ENCODE data around the gene MADD.

The MADD gene

DNA sequence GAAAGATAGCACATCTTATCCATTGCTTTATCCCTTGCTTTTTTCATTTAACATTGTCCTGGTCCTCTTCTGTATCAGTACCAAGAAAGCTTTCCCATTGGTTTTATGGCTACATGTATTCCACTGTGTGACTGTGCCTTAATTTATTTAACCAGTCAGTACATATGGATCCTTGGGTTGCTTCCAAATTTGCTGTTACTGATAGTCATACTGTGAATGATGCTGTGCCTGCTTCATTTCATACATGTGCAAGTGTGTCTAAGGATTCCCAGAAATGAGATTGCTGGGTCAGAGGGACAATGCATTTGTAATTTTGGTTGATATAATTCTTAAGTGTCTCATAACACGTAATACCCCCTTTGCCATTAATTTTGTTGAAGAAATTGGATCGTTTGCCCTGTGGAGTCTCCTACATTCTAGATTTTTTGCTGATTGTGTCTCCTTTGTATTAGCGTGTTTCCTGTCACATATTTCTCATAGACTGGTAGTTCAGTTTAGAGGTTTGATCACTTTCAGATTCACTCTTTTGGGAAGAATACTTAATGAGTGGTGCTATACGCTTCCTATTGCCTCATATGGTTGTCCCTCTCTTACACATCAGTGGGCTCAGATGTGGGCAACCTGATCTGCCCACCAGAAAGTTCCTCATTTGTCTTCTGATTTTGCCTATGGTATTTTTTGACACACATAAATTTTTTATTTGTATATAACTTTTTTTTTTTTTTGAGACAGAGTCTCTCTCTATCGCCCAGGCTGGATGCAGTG, 47.3 kb downstream of the MADD start:
- no peak overlapping the region for H3K27ac ChIP-seq (ENCODE audit: low read length)
- H3K36me3 ChIP-seq (ENCODE audit: control insufficient read depth, insufficient read depth, low read length): no peaks in the 10 kb centered on the region; the same call in 1 of the 2 replicates
- H3K4me3 ChIP-seq (ENCODE audit: low read length): no peak overlapping the region
- no peaks in the 10 kb centered on the region for H3K9me3 ChIP-seq (ENCODE audit: control insufficient read depth, insufficient read depth, low read length)
- H3K27me3 ChIP-seq (ENCODE audit: control insufficient read depth, insufficient read depth, low read length): no peaks in the 10 kb centered on the region
- no peaks in the 10 kb centered on the region for H3K4me1 ChIP-seq (ENCODE audit: control insufficient read depth, insufficient read depth, low read length)
- no CpG with 5 or more reads among the region's 5 CpGs for WGBS (ENCODE audit: insufficient coverage, insufficient read length)
- no peak for DNase-seq (ENCODE audit: low read depth, low spot score)

DNA sequence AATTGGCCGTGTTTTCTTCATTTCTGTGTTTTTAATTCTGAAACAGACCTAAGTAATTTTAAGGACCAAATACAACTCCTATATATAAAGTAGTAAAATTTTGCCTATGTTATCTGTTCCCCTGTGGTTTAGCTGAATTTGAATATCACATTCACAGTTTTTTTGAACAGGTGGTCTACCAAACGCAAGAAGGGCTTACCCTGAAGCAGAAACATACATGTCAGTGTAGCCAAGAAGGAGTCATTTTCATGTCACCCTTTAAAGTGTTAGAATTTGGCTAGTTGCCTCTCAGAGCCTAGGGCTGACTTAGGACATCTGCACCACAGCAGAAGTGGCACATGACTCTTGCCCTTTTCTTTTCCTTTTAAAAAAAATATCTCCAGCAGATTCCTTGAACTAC, 48.2 kb downstream of the MADD start:
- no peak overlapping the region for H3K27ac ChIP-seq (ENCODE audit: low read length)
- WGBS (ENCODE audit: insufficient coverage, insufficient read length): no CpG with 5 or more reads among the region's 2 CpGs
- H3K36me3 ChIP-seq (ENCODE audit: control insufficient read depth, insufficient read depth, low read length): no peaks in the 10 kb centered on the region; the same call in 1 of the 2 replicates
- no peak overlapping the region for H3K4me3 ChIP-seq (ENCODE audit: low read length)
- no peaks in the 10 kb centered on the region for H3K27me3 ChIP-seq (ENCODE audit: control insufficient read depth, insufficient read depth, low read length)
- H3K9me3 ChIP-seq (ENCODE audit: control insufficient read depth, insufficient read depth, low read length): no peaks in the 10 kb centered on the region
- H3K4me1 ChIP-seq (ENCODE audit: control insufficient read depth, insufficient read depth, low read length): no peaks in the 10 kb centered on the region
- no peak for DNase-seq (ENCODE audit: low read depth, low spot score)

DNA sequence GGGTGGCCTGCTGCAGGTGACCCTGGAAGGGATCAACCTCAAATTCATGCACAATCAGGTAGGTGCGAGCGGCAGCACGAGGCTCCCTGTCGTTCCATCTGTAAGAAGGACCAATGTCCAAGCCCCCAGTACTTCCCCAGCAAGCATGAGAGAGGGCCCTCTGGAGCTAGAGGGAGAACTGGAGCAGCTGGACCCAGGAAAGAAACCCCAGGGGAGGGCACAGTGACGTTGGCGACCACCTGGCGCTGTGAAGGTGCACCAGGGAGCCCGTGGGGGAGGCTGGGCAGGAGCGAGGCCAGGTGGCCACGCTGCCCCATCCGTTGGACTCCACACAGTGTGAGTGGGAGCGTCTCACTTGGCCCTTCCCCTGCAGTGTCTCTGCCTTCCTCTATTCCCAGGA, 54.6 kb downstream of the MADD start:
- Histone ChIP-seq H3K27ac (ENCODE audit: low read length) (no peak overlapping the region), H3K9me3 (ENCODE audit: control insufficient read depth, insufficient read depth, low read length) (no peaks in the 10 kb centered on the region), H3K36me3 (ENCODE audit: control insufficient read depth, insufficient read depth, low read length) (peaks cover 11% of the 10 kb centered on the region), H3K27me3 (ENCODE audit: control insufficient read depth, insufficient read depth, low read length) (no peaks in the 10 kb centered on the region), H3K4me1 (ENCODE audit: control insufficient read depth, insufficient read depth, low read length) (no peaks in the 10 kb centered on the region), H3K4me3 (ENCODE audit: low read length) (no peak overlapping the region)
- no peak for DNase-seq (ENCODE audit: low read depth, low spot score)
- no CpG with 5 or more reads among the region's 12 CpGs for WGBS (ENCODE audit: insufficient coverage, insufficient read length)

DNA sequence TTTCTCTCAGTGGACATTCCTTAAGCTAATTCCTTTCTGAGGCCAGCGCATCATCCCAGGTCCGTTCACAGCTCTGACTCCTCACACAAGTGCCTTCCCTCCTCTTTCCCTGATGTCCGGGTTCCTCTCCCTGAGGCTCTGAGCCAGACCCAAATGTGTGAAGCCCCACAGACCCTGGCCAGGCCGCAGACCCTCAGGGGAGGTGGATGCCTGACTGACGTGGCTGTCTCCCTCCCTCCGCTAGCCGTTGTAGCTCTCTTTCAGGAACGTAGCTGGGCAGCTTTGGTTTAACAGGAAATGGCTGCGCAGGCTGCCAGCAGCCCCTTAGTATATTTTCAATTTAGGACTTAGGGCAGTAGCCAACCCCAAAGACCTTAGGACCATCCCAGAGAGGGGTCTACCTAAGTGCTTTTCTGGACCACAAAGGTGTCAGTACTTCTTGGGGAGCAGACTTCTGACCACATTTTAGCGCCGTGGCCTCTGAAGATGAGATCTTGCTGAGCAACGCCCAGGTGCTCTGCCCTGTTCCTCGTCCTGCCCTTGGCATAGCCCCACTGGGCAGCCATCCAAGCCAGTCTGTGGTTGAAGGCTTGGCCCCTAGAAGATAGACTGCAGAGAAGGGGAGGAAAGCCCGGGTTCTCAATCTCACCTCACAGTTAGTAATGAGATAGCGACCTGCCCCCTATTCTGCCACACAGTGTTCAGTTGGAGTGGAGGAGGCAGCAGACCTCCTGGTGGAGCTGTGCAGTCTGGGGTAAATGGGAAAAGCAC, 55.5 kb downstream of the MADD start:
- no peak for DNase-seq (ENCODE audit: low read depth, low spot score)
- Histone ChIP-seq H3K4me3 (ENCODE audit: low read length) (no peak overlapping the region), H3K27ac (ENCODE audit: low read length) (no peak overlapping the region), H3K9me3 (ENCODE audit: control insufficient read depth, insufficient read depth, low read length) (no peaks in the 10 kb centered on the region), H3K27me3 (ENCODE audit: control insufficient read depth, insufficient read depth, low read length) (no peaks in the 10 kb centered on the region), H3K36me3 (ENCODE audit: control insufficient read depth, insufficient read depth, low read length) (peaks cover 13% of the 10 kb centered on the region), H3K4me1 (ENCODE audit: control insufficient read depth, insufficient read depth, low read length) (no peaks in the 10 kb centered on the region)
- no CpG with 5 or more reads among the region's 15 CpGs for WGBS (ENCODE audit: insufficient coverage, insufficient read length)

DNA sequence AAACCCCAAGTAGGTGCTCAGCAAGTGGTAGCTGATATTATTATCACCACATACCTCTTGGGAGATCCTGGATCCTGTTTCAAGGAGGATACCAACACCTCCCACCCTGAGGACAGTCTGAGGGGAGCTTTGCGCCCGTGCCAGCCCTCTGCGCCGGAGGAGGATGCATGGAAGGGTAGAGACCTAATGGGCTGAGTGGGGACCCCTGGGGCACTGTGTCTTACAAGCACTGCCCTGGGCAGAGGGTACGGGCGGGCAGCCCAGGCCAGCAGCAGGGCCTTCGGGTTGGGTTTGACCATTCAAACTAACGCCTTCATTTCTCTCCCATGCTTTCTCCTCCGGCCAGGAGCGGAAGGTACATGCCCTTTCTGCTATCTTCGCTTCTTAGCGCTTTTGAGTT, 56.3 kb downstream of the MADD start:
- no peaks in the 10 kb centered on the region for H3K4me1 ChIP-seq (ENCODE audit: control insufficient read depth, insufficient read depth, low read length)
- DNase-seq (ENCODE audit: low read depth, low spot score): no peak
- no peak overlapping the region for H3K27ac ChIP-seq (ENCODE audit: low read length)
- no peaks in the 10 kb centered on the region for H3K9me3 ChIP-seq (ENCODE audit: control insufficient read depth, insufficient read depth, low read length)
- no peaks in the 10 kb centered on the region for H3K27me3 ChIP-seq (ENCODE audit: control insufficient read depth, insufficient read depth, low read length)
- H3K4me3 ChIP-seq (ENCODE audit: low read length): no peak overlapping the region
- peaks cover 13% of the 10 kb centered on the region for H3K36me3 ChIP-seq (ENCODE audit: control insufficient read depth, insufficient read depth, low read length)
- no CpG with 5 or more reads among the region's 12 CpGs for WGBS (ENCODE audit: insufficient coverage, insufficient read length)

DNA sequence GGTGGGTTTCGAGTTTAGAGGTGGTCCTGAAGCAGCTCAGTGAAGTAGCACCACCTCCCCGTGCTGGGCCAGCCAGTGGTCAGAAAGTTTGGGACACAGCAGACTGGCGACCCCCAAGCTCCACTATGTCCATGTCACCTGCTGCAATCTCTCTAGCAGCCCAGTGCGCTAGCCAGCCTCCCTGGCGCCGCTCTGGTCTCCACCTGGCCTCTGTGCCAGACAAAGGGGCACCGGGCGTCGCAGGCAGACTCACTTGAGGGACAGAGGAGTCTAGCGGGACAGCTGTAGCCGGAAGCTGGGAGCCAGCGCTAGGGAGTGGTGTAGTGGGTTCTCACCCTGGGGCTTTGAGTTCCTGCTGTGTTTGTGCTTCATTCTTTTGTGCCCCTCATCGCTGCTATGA, 57.1 kb downstream of the MADD start:
- Histone ChIP-seq H3K4me1 (ENCODE audit: control insufficient read depth, insufficient read depth, low read length) (no peaks in the 10 kb centered on the region), H3K27me3 (ENCODE audit: control insufficient read depth, insufficient read depth, low read length) (no peaks in the 10 kb centered on the region), H3K4me3 (ENCODE audit: low read length) (no peak overlapping the region), H3K9me3 (ENCODE audit: control insufficient read depth, insufficient read depth, low read length) (no peaks in the 10 kb centered on the region), H3K27ac (ENCODE audit: low read length) (no peak overlapping the region), H3K36me3 (ENCODE audit: control insufficient read depth, insufficient read depth, low read length) (peaks cover 13% of the 10 kb centered on the region)
- no CpG with 5 or more reads among the region's 13 CpGs for WGBS (ENCODE audit: insufficient coverage, insufficient read length)
- DNase-seq (ENCODE audit: low read depth, low spot score): no peak

DNA sequence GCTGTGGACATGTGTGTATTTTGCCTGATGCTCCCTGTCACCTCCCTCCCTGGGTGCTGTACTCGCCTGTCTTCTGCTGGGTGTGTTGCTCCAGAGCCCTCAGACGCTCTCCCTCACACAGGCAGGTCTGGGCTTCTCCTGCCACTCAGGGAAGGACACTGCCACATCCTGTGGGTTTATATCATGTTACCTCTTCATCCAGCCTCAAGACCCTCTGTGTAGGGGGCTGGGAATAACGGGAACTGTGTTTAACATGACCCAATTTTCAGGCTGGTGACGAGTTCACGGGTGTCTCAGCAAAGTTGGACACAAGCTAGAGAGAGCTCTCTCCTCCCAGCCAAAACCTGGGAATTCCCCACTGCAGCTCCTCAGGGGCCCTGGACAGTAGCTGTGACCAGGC, 58.0 kb downstream of the MADD start:
- H3K4me1 ChIP-seq (ENCODE audit: control insufficient read depth, insufficient read depth, low read length): no peaks in the 10 kb centered on the region
- H3K27ac ChIP-seq (ENCODE audit: low read length): no peak overlapping the region
- no peaks in the 10 kb centered on the region for H3K27me3 ChIP-seq (ENCODE audit: control insufficient read depth, insufficient read depth, low read length)
- H3K36me3 ChIP-seq (ENCODE audit: control insufficient read depth, insufficient read depth, low read length): peaks cover 13% of the 10 kb centered on the region
- no peaks in the 10 kb centered on the region for H3K9me3 ChIP-seq (ENCODE audit: control insufficient read depth, insufficient read depth, low read length)
- H3K4me3 ChIP-seq (ENCODE audit: low read length): no peak overlapping the region
- no CpG with 5 or more reads among the region's 5 CpGs for WGBS (ENCODE audit: insufficient coverage, insufficient read length)
- DNase-seq (ENCODE audit: low read depth, low spot score): no peak

DNA sequence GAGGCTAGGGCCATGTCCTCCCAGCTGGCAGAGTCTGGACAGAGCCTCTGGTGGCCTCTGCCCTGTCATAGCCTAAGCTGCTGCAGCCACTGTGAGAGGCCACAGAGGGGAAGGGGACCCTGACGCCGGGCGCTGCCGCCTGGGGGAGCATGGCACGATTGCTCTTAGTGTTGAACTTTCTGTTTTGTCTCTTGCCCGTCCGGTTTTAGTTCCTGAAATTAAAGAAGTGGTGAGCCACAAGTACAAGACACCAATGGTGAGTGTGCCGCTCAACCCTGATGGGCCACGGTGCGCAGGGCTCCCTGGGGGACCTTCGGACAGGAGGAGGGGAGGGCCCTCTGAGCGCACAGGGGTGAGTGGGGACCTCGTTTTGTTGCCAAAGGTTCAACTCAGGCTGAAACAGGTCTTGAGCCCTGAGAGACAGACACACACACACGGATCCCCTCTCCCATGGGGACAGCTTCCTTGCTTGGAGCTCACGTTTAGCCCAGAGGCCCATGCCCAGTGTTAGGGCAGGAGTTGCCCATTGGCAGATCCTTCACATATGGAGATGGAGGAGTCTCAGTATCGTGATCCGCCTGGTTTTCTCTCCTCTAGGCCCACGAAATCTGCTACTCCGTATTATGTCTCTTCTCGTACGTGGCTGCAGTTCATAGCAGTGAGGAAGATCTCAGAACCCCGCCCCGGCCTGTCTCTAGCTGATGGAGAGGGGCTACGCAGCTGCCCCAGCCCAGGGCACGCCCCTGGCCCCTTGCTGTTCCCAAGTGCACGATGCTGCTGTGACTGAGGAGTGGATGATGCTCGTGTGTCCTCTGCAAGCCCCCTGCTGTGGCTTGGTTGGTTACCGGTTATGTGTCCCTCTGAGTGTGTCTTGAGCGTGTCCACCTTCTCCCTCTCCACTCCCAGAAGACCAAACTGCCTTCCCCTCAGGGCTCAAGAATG, 58.8 kb downstream of the MADD start:
- no peak for DNase-seq (ENCODE audit: low read depth, low spot score)

DNA sequence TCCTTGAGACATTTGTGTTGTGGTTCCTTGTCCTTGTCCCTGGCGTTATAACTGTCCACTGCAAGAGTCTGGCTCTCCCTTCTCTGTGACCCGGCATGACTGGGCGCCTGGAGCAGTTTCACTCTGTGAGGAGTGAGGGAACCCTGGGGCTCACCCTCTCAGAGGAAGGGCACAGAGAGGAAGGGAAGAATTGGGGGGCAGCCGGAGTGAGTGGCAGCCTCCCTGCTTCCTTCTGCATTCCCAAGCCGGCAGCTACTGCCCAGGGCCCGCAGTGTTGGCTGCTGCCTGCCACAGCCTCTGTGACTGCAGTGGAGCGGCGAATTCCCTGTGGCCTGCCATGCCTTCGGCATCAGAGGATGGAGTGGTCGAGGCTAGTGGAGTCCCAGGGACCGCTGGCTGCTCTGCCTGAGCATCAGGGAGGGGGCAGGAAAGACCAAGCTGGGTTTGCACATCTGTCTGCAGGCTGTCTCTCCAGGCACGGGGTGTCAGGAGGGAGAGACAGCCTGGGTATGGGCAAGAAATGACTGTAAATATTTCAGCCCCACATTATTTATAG, 59.6 kb downstream of the MADD start:
- DNase-seq (ENCODE audit: low read depth, low spot score): no peak
- Histone ChIP-seq H3K4me3 (ENCODE audit: low read length) (no peak overlapping the region), H3K27me3 (ENCODE audit: control insufficient read depth, insufficient read depth, low read length) (no peaks in the 10 kb centered on the region), H3K27ac (ENCODE audit: low read length) (no peak overlapping the region), H3K36me3 (ENCODE audit: control insufficient read depth, insufficient read depth, low read length) (peaks cover 13% of the 10 kb centered on the region), H3K4me1 (ENCODE audit: control insufficient read depth, insufficient read depth, low read length) (no peaks in the 10 kb centered on the region), H3K9me3 (ENCODE audit: control insufficient read depth, insufficient read depth, low read length) (no peaks in the 10 kb centered on the region)
- no CpG with 5 or more reads among the region's 12 CpGs for WGBS (ENCODE audit: insufficient coverage, insufficient read length)

More for the DNA sequence above, 58.8 kb downstream of the MADD start:
- no peaks in the 10 kb centered on the region for H3K9me3 ChIP-seq (ENCODE audit: control insufficient read depth, insufficient read depth, low read length)
- H3K27me3 ChIP-seq (ENCODE audit: control insufficient read depth, insufficient read depth, low read length): no peaks in the 10 kb centered on the region
- no CpG with 5 or more reads among the region's 29 CpGs for WGBS (ENCODE audit: insufficient coverage, insufficient read length)
- H3K4me1 ChIP-seq (ENCODE audit: control insufficient read depth, insufficient read depth, low read length): no peaks in the 10 kb centered on the region
- H3K4me3 ChIP-seq (ENCODE audit: low read length): no peak overlapping the region
- H3K27ac ChIP-seq (ENCODE audit: low read length): no peak overlapping the region
- H3K36me3 ChIP-seq (ENCODE audit: control insufficient read depth, insufficient read depth, low read length): peaks cover 13% of the 10 kb centered on the region

All from iPS DF 6.9 (cell line).